WTC11 (cell line): ENCODE results near the gene OBP2B. TPM values are rescaled to one million over a fixed set of nuclear protein-coding genes. Genes with fewer than 3 reads are reported as not detected.

Source experiments
- ATAC-seq: fragments of 200-7000 bp; cut with Tn5 transposase; 2 replicates; pipeline ENCODE4 v1.10.0; 2021; ENCODE audit warnings: mild to moderate bottlenecking, moderate library complexity
- CTCF ChIA-PET: fragments of 300-600 bp; sonication (Branson Sonifier 250); formaldehyde crosslinking; loops from one replicate; lab custom pipeline; 2021; ENCODE audit warnings: antibody characterized with exemption; lab: Charles Lee
- POLR2A ChIA-PET: fragments of 350-600 bp; sonication (Branson Sonifier 250); formaldehyde crosslinking; loops from one replicate; lab custom pipeline; 2021; ENCODE audit warnings: antibody characterized with exemption; lab: Charles Lee
- DNase-seq: peaks from one replicate; pipeline ENCODE4 v3.0.0; 2021; ENCODE audit warnings: low spot score
- H3K27ac Mint-ChIP-seq: 2 replicates; pipeline ENCODE4 v1.8.0; 2021; ENCODE audit warnings: mixed read lengths
- H3K27me3 Mint-ChIP-seq: 2 replicates; pipeline ENCODE4 v1.8.0; 2021; ENCODE audit warnings: low read depth, mild to moderate bottlenecking, moderate library complexity, mixed read lengths
- H3K36me3 Mint-ChIP-seq: 2 replicates; pipeline ENCODE4 v1.8.0; 2021; ENCODE audit warnings: mixed read lengths
- H3K4me1 Mint-ChIP-seq: 2 replicates; pipeline ENCODE4 v1.8.0; 2022; ENCODE audit warnings: mixed read lengths
- H3K4me3 Mint-ChIP-seq: 2 replicates; pipeline ENCODE4 v1.8.0; 2021; ENCODE audit warnings: mild to moderate bottlenecking, moderate library complexity, mixed read lengths
- H3K9me3 Mint-ChIP-seq: 2 replicates; pipeline ENCODE4 v1.8.0; 2021; ENCODE audit warnings: mixed read lengths
- CREB1 ChIP-seq: sonication (generic); formaldehyde crosslinking; IDR thresholded peaks from 2 replicates; pipeline ENCODE4 v1.8.0; 2023; ENCODE audit warnings: mild to moderate bottlenecking, missing genetic modification reagents
- ELF4 ChIP-seq: sonication (generic); formaldehyde crosslinking; IDR thresholded peaks from 2 replicates; pipeline ENCODE4 v1.8.1; 2022; ENCODE audit warnings: low read depth, mild to moderate bottlenecking, moderate library complexity, missing genetic modification reagents
- ETV6 ChIP-seq: sonication (generic); formaldehyde crosslinking; IDR thresholded peaks from 2 replicates; pipeline ENCODE4 v1.8.1; 2022; ENCODE audit warnings: mild to moderate bottlenecking, missing genetic modification reagents
- IRF2 ChIP-seq: sonication (generic); formaldehyde crosslinking; IDR thresholded peaks from 2 replicates; pipeline ENCODE4 v1.8.0; 2022; ENCODE audit warnings: low read depth, missing genetic modification reagents, borderline replicate concordance
- KAT7 ChIP-seq: sonication (generic); formaldehyde crosslinking; IDR thresholded peaks from 2 replicates; pipeline ENCODE4 v1.8.1; 2023; ENCODE audit warnings: missing genetic modification reagents, mild to moderate bottlenecking, borderline replicate concordance
- NFYB ChIP-seq: sonication (generic); formaldehyde crosslinking; conservative IDR thresholded peaks from 2 replicates; pipeline ENCODE4 v1.8.0; 2022; ENCODE audit warnings: low read depth, missing genetic modification reagents
- TEAD1 ChIP-seq: sonication (generic); formaldehyde crosslinking; IDR thresholded peaks from 2 replicates; pipeline ENCODE4 v1.8.0; 2022; ENCODE audit warnings: mild to moderate bottlenecking, missing genetic modification reagents
- ZNF219 ChIP-seq: sonication (generic); formaldehyde crosslinking; IDR thresholded peaks from 2 replicates; pipeline ENCODE4 v1.8.0; 2023; ENCODE audit warnings: missing genetic modification reagents, mild to moderate bottlenecking, borderline replicate concordance
- ZNF317 ChIP-seq: sonication (generic); formaldehyde crosslinking; IDR thresholded peaks from 2 replicates; pipeline ENCODE4 v1.8.1; 2023; ENCODE audit warnings: low read depth, mild to moderate bottlenecking, moderate library complexity, missing genetic modification reagents, borderline replicate concordance
- total RNA-seq: library from RNA; stranded (reverse); gene quantifications from 3 replicates; pipeline ENCODE4 v1.2.3, GENCODE V29; 2021
- TF ChIP-seq, protein P1 (sequence below): sonication (generic); formaldehyde crosslinking; IDR thresholded peaks from 2 replicates; pipeline ENCODE4 v1.8.0; 2023; ENCODE audit warnings: missing genetic modification reagents, mild to moderate bottlenecking, borderline replicate concordance
- TF ChIP-seq, protein P2 (sequence below): sonication (generic); formaldehyde crosslinking; IDR thresholded peaks from 2 replicates; pipeline ENCODE4 v1.8.1; 2023; ENCODE audit warnings: mild to moderate bottlenecking, missing genetic modification reagents, moderate library complexity
- TF ChIP-seq, protein P3 (sequence below): sonication (generic); formaldehyde crosslinking; IDR thresholded peaks from 2 replicates; pipeline ENCODE4 v1.8.1; 2022; ENCODE audit warnings: low read depth, missing genetic modification reagents, borderline replicate concordance
- TF ChIP-seq, protein P4 (sequence below): sonication (generic); formaldehyde crosslinking; IDR thresholded peaks from 2 replicates; pipeline ENCODE4 v1.8.1; 2022; ENCODE audit warnings: low read depth, mild to moderate bottlenecking, moderate library complexity, missing genetic modification reagents, borderline replicate concordance
- TF ChIP-seq, protein P5 (sequence below): fragments of 250-450 bp; sonication (Bioruptor Pico); conservative IDR thresholded peaks from 2 replicates; pipeline ENCODE4 v1.9.0; 2021; ENCODE audit warnings: mild to moderate bottlenecking
- TF ChIP-seq, protein P6 (sequence below): fragments of 250-450 bp; sonication (Bioruptor Pico); IDR thresholded peaks from 2 replicates; pipeline ENCODE4 v1.9.0; 2021; ENCODE audit warnings: moderate library complexity, mild to moderate bottlenecking, inconsistent platforms, borderline replicate concordance
- TF ChIP-seq, protein P7 (sequence below): sonication (generic); formaldehyde crosslinking; IDR thresholded peaks from 2 replicates; pipeline ENCODE4 v1.8.1; 2023; ENCODE audit warnings: mild to moderate bottlenecking, missing genetic modification reagents
- TF ChIP-seq, protein P8 (sequence below): sonication (generic); formaldehyde crosslinking; IDR thresholded peaks from 2 replicates; pipeline ENCODE4 v1.8.0; 2022; ENCODE audit warnings: mild to moderate bottlenecking, missing genetic modification reagents

OBP2B gene
- total RNA-seq, 1 experiment from 2014 or later: not detected

DNA sequence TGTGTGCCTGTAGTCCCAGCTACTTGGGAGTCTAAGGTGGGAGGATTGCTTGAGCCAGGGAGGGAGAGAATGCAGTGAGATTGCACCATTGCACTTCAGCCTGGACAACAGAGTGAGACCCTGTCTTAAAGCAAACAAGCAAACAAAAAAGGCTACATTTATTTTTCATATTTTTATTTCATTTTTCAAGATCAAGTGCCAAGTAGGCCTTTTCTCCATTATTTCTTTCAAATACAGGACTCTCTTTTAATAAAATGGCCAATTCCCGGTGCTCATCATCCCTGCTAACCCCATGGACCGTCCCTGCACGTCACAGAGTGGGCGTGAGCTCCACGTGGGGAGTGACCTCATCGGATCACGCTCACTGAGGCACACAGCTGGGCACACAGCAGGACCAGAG lies 36.0 kb downstream of the OBP2B start (continued):
- TF ChIP-seq, protein P1, sequence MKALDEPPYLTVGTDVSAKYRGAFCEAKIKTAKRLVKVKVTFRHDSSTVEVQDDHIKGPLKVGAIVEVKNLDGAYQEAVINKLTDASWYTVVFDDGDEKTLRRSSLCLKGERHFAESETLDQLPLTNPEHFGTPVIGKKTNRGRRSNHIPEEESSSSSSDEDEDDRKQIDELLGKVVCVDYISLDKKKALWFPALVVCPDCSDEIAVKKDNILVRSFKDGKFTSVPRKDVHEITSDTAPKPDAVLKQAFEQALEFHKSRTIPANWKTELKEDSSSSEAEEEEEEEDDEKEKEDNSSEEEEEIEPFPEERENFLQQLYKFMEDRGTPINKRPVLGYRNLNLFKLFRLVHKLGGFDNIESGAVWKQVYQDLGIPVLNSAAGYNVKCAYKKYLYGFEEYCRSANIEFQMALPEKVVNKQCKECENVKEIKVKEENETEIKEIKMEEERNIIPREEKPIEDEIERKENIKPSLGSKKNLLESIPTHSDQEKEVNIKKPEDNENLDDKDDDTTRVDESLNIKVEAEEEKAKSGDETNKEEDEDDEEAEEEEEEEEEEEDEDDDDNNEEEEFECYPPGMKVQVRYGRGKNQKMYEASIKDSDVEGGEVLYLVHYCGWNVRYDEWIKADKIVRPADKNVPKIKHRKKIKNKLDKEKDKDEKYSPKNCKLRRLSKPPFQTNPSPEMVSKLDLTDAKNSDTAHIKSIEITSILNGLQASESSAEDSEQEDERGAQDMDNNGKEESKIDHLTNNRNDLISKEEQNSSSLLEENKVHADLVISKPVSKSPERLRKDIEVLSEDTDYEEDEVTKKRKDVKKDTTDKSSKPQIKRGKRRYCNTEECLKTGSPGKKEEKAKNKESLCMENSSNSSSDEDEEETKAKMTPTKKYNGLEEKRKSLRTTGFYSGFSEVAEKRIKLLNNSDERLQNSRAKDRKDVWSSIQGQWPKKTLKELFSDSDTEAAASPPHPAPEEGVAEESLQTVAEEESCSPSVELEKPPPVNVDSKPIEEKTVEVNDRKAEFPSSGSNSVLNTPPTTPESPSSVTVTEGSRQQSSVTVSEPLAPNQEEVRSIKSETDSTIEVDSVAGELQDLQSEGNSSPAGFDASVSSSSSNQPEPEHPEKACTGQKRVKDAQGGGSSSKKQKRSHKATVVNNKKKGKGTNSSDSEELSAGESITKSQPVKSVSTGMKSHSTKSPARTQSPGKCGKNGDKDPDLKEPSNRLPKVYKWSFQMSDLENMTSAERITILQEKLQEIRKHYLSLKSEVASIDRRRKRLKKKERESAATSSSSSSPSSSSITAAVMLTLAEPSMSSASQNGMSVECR (CRISPR knock-in tag): no peak
- no peak for TF ChIP-seq ZNF317 (CRISPR knock-in tag)
- TF ChIP-seq, protein P2, sequence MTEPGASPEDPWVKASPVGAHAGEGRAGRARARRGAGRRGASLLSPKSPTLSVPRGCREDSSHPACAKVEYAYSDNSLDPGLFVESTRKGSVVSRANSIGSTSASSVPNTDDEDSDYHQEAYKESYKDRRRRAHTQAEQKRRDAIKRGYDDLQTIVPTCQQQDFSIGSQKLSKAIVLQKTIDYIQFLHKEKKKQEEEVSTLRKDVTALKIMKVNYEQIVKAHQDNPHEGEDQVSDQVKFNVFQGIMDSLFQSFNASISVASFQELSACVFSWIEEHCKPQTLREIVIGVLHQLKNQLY (CRISPR knock-in tag): no peak
- TF ChIP-seq, protein P3, sequence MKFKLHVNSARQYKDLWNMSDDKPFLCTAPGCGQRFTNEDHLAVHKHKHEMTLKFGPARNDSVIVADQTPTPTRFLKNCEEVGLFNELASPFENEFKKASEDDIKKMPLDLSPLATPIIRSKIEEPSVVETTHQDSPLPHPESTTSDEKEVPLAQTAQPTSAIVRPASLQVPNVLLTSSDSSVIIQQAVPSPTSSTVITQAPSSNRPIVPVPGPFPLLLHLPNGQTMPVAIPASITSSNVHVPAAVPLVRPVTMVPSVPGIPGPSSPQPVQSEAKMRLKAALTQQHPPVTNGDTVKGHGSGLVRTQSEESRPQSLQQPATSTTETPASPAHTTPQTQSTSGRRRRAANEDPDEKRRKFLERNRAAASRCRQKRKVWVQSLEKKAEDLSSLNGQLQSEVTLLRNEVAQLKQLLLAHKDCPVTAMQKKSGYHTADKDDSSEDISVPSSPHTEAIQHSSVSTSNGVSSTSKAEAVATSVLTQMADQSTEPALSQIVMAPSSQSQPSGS (CRISPR knock-in tag): no peak
- TF ChIP-seq ZNF219 (CRISPR knock-in tag): no peak
- TF ChIP-seq TEAD1 (CRISPR knock-in tag): no peak
- no peak for TF ChIP-seq KAT7 (CRISPR knock-in tag)
- TF ChIP-seq ELF4 (CRISPR knock-in tag): no peak
- no peak for TF ChIP-seq ETV6
- TF ChIP-seq, protein P4, sequence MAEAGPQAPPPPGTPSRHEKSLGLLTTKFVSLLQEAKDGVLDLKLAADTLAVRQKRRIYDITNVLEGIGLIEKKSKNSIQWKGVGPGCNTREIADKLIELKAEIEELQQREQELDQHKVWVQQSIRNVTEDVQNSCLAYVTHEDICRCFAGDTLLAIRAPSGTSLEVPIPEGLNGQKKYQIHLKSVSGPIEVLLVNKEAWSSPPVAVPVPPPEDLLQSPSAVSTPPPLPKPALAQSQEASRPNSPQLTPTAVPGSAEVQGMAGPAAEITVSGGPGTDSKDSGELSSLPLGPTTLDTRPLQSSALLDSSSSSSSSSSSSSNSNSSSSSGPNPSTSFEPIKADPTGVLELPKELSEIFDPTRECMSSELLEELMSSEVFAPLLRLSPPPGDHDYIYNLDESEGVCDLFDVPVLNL: no peak
- no peak for TF ChIP-seq IRF2 (CRISPR knock-in tag)

DNA sequence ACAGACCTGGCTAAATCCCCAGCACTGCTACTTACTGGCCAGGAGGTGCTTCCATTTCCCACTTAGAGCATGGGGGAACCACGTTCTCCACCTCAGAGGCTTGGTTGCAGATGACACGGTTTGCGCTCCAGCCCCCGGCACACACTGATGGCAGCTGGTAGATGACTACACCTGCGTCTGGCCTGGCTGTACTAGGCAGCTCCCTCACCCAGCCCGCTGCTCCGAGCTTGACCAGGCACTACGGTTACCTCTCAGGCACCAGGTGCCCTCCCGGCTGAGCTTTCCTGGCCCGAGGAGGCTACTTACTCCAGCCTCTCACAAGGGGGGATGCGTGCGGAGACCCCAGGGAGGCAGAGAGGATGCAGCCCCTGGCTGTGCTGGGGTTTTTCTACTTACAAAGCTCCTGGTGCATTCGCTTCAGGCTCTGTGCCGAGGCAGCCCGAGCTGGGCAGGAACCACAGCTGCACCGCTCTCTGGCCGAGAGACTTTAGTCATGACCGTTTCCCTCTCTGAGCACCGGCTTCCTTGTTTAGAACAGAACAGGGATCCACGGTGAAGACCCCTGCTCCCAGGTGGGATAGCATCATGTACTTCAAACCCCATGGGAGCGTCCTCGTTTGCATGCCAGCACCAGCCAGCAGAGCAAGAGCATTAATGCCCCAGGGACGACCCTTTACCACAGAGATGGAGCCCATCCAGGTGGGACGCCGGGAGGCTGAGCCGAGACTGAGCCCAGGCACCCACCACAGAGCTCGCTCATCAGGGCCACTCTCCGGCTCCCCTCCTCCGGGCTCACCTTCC lies 37.7 kb downstream of the OBP2B start:
- Mint-ChIP-seq H3K9me3 (no peaks in the 10 kb centered on the region), H3K27me3 (peaks cover 17% of the 10 kb centered on the region), H3K36me3 (no peaks in the 10 kb centered on the region), H3K4me1 (peaks cover 4% of the 10 kb centered on the region), H3K4me3 (no peak overlapping the region), H3K27ac (no peak overlapping the region)
- POLR2A ChIA-PET: no interaction called here
- CTCF ChIA-PET: interaction anchor here (0.9 to 2.7 kb wide), 6 partner anchors 9 to 171 kb away, joined by 3 to 19 read pairs (median 7); no protein-coding TSS in a partner anchor
- ATAC-seq (no peak), DNase-seq (no peak)
- TF ChIP-seq, protein P5, sequence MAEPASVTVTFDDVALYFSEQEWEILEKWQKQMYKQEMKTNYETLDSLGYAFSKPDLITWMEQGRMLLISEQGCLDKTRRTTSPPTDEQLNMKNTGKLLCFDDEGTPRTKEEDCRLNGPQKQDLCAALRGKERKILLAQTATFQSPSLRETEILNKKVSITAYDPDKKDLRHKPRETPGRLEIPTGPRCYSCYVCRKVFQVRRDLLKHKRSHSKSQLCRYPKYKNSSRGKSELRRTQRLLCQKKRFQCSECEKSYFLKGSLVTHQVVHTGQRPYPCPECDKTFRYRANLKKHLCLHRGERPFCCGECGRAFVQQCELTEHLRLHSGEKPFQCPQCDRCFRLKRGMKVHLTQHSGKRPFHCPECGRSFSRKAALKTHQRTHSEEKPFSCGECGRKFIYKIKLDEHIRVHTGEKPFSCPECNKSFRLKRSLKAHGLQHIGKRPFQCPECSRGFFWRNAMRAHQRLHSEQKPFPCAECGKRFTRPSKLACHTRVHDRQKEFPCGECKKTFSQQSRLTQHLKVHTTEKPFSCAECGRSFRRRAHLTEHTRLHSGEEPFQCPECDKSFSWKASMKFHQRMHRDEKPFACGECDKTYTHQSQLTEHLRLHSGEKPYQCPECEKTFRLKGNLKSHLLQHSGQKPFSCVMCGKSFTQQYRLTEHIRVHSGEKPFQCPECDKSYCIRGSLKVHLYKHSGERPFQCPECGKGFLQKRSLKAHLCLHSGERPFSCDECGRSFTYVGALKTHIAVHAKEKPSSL (CRISPR knock-in tag): no peak
- TF ChIP-seq, protein P6, sequence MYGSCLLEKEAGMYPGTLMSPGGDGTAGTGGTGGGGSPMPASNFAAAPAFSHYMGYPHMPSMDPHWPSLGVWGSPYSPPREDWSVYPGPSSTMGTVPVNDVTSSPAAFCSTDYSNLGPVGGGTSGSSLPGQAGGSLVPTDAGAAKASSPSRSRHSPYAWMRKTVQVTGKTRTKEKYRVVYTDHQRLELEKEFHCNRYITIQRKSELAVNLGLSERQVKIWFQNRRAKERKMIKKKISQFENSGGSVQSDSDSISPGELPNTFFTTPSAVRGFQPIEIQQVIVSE (CRISPR knock-in tag): no peak
- TF ChIP-seq, protein P7, sequence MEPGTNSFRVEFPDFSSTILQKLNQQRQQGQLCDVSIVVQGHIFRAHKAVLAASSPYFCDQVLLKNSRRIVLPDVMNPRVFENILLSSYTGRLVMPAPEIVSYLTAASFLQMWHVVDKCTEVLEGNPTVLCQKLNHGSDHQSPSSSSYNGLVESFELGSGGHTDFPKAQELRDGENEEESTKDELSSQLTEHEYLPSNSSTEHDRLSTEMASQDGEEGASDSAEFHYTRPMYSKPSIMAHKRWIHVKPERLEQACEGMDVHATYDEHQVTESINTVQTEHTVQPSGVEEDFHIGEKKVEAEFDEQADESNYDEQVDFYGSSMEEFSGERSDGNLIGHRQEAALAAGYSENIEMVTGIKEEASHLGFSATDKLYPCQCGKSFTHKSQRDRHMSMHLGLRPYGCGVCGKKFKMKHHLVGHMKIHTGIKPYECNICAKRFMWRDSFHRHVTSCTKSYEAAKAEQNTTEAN: no peak
- no peak for TF ChIP-seq NFYB (CRISPR knock-in tag)
- TF ChIP-seq, protein P8, sequence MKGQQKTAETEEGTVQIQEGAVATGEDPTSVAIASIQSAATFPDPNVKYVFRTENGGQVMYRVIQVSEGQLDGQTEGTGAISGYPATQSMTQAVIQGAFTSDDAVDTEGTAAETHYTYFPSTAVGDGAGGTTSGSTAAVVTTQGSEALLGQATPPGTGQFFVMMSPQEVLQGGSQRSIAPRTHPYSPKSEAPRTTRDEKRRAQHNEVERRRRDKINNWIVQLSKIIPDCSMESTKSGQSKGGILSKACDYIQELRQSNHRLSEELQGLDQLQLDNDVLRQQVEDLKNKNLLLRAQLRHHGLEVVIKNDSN (CRISPR knock-in tag): no peak
- TF ChIP-seq CREB1 (CRISPR knock-in tag): no peak
